HEK293 (cell line): ENCODE results near the gene YWHAG.
A peak's percentile ranks its signal among the peaks of the same experiment; 100 is the strongest.
"Not testable (repeated sequence)": the region's sequence is repeated elsewhere in the genome, so short reads cannot be mapped to it uniquely, and the experiment has no call there.

Experiments used
- CTCF ChIA-PET: fragments of 350-600 bp; formaldehyde crosslinking; extraction: SDS; loops from one replicate; lab custom pipeline; 2021; ENCODE audit warnings: antibody characterized with exemption; lab: Yijun Ruan, JAX
- POLR2A ChIA-PET: fragments of 300-600 bp; formaldehyde crosslinking; extraction: SDS; loops from one replicate; lab custom pipeline; 2020; ENCODE audit warnings: antibody characterized with exemption, inconsistent platforms; lab: Yijun Ruan, JAX
- H3K27ac ChIP-seq: fragments of 200-500 bp; sonication (Bioruptor generic); 2 replicates; pipeline ENCODE4 v1.5.1; 2014; ENCODE audit warnings: low read depth, low read length, control low read depth, inconsistent platforms; ENCODE audit errors: extremely low read depth
- H3K36me3 ChIP-seq, 2 experiments: fragments of 200-500 bp in 1 of 2; sonication (Bioruptor generic) in 1 of 2; 1 replicate in 1 of 2; 2 replicates in 1 of 2; pipeline ENCODE4 v1.5.1; 2014 to 2017; ENCODE audit warnings: inconsistent platforms in 2 of 2, low read length in 2 of 2; ENCODE audit not compliant: control insufficient read depth in 2 of 2, insufficient read depth in 1 of 2
- H3K4me1 ChIP-seq: fragments of 200-500 bp; sonication (Bioruptor generic); 2 replicates; pipeline ENCODE4 v1.5.1; 2014; ENCODE audit warnings: mild to moderate bottlenecking, low read length, inconsistent platforms; ENCODE audit not compliant: control insufficient read depth, insufficient read depth
- H3K4me3 ChIP-seq: 2 replicates; pipeline ENCODE4 v1.5.1; 2011; ENCODE audit warnings: low read depth, mild to moderate bottlenecking, control low read depth, low read length, moderate library complexity
- H3K9me3 ChIP-seq: fragments of 200-500 bp; sonication (Bioruptor generic); 2 replicates; pipeline ENCODE4 v1.5.1; 2014; ENCODE audit warnings: low read depth, low read length, inconsistent platforms; ENCODE audit not compliant: control insufficient read depth, insufficient read depth
- KLF1 ChIP-seq: fragments of 450-650 bp; formaldehyde crosslinking; IDR thresholded peaks from 2 replicates; pipeline ENCODE4 v1.5.1; 2016; ENCODE audit warnings: missing biosample characterization, missing genetic modification characterization
- ZBTB17 ChIP-seq: fragments of 450-650 bp; formaldehyde crosslinking; IDR thresholded peaks from 2 replicates; pipeline ENCODE4 v1.5.1; 2016; ENCODE audit warnings: missing biosample characterization, missing genetic modification characterization
- ZIC2 ChIP-seq: fragments of 450-650 bp; formaldehyde crosslinking; IDR thresholded peaks from 2 replicates; pipeline ENCODE4 v1.5.1; 2016; ENCODE audit warnings: missing biosample characterization, missing genetic modification characterization
- ZNF112 ChIP-seq: fragments of 450-650 bp; formaldehyde crosslinking; IDR thresholded peaks from 2 replicates; pipeline ENCODE4 v1.5.0; 2017; ENCODE audit warnings: missing biosample characterization, missing genetic modification characterization
- TF ChIP-seq, protein P1 (sequence below): fragments of 450-650 bp; formaldehyde crosslinking; IDR thresholded peaks from 2 replicates; pipeline ENCODE4 v1.5.1; 2017; ENCODE audit warnings: missing biosample characterization, mild to moderate bottlenecking, missing genetic modification characterization, moderate library complexity

The YWHAG gene

DNA sequence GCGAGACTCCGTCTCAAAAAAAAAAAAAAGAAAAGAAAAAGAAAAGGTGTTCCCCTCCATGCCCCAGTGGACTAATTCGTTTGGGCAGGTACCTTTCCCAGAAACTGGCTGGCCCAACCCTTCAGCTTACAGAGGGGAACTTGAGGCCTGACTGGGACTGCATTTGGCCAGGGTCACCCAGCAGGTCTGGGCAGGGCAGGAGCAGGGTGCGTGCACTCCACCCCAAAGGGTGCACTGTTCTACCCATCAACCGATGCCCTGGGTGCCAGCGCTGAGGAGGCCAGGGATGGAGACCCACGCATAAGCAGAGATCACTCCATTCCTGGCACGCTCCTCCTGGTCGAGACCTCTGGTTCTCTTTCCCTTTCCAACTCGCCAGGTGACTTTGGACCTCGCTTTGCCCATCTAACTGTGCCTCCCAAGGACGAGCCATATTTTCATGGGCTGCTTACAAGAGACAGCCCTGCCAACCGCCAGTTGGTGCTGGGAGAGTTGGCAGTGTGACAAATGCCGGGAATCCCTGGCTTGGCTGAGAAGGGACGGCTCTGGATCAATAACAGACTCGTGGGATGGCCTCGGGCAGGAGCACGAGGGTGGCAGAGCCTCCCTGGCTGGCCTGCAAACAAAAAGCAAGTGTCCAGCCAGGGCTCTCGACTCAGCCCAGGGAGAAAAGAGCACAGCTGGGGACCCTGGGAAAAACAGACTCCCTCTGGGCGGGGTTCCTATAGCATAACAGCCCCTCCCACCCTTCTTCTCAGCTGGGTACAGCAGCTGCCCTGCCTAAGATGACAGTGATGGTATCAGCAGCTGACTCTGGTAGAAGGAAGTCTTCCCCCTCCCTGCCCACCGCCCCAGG is 48.5 kb downstream of the YWHAG start:
- no peak overlapping the region for H3K27ac ChIP-seq
- H3K9me3 ChIP-seq = no peaks in the 10 kb centered on the region
- POLR2A ChIA-PET = interaction anchor here (2.1 kb wide), 1 partner anchor 8 kb away, joined by 7 read pairs; no protein-coding TSS in a partner anchor
- TF ChIP-seq KLF1 (tag by site-specific recombination) (peak; percentile 45; the same call in 1 of the 2 replicates), ZIC2 (tag by site-specific recombination) (peak; percentile 42; the same call in 1 of the 2 replicates), ZNF112 (tag by site-specific recombination) (no peak)
- TF ChIP-seq, all 188 proteins: peak for 2
- CTCF ChIA-PET = interaction anchor here (1.8 to 7.2 kb wide), 2 partner anchors 17 to 132 kb away, joined by 9 to 133 read pairs; no protein-coding TSS in a partner anchor
- Histone ChIP-seq H3K36me3 (no peaks in the 10 kb centered on the region), H3K4me3 (no peak overlapping the region), H3K4me1 (peaks cover 2% of the 10 kb centered on the region; the same call in 1 of the 2 replicates)

DNA sequence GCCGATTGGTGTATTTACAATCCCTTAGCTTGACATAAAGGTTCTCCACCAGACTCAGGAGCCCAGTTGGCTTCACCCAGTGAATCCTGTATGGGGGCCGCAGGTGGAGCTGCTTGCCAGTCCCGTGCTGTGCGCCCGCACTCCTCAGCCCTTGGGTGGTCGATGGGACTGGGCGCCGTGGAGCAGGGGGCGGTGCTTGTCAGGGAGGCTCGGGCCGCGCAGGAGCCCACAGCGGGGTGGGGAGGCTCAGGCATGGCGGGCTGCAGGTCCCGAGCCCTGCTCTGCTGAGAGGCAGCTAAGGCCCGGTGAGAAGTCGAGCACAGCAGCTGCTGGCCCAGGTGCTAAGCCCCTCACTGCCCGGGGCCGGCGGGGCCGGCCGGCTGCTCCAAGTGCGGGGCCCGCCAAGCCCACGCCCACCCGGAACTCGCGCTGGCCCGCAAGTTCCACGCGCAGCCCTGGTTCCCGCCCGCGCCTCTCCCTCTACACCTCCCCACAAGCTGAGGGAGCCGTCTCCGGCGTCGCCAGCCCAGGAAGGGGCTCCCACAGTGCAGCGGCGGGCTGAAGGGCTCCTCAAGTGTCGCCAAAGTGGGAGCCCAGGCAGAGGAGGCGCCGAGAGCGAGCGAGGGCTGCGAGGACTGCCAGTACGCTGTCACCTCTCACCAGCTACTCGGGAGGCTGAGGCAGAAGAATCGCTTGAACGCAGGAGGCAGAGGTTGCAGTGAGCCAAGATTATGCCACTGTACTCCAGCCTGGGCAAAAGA is 49.3 kb downstream of the YWHAG start:
- CTCF ChIA-PET = interaction anchor here (1.2 to 7.2 kb wide), 3 partner anchors 17 to 143 kb away, joined by 3 to 48 read pairs (median 24); no protein-coding TSS in a partner anchor
- not testable (repeated sequence) for H3K4me1 ChIP-seq, H3K36me3 ChIP-seq, H3K4me3 ChIP-seq, H3K9me3 ChIP-seq, H3K27ac ChIP-seq
- POLR2A ChIA-PET = interaction anchor here (0.6 to 2.1 kb wide), 3 partner anchors 9 to 46 kb away, joined by 3 to 7 read pairs (median 7); no protein-coding TSS in a partner anchor

DNA sequence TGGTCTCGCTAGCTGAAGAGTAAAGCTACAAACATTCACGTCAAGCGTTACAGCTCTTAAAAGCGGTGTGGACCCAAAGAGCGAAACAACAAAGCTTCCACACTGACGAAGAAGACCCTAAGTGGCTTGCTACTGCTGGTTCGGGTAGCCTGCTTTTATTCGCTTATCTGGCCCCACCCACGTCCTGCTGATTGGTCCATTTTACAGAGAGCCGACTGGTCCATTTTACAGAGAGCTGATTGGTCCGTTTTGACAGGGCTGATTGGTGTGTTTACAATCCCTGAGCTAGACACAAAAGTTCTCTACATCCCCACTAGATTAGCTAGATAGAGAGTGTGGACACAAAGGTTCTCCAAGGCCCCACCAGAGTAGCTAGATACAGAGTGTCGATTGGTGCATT is 49.9 kb downstream of the YWHAG start:
- H3K9me3 ChIP-seq, H3K36me3 ChIP-seq, H3K27ac ChIP-seq, H3K4me3 ChIP-seq, H3K4me1 ChIP-seq: not testable (repeated sequence)
- CTCF ChIA-PET = interaction anchor here (0.5 to 7.2 kb wide), 4 partner anchors 17 to 142 kb away, joined by 3 to 48 read pairs (median 14); no protein-coding TSS in a partner anchor
- POLR2A ChIA-PET = interaction anchor here (0.6 to 2.1 kb wide), 3 partner anchors 9 to 392 kb away, joined by 3 to 7 read pairs (median 3); no protein-coding TSS in a partner anchor

DNA sequence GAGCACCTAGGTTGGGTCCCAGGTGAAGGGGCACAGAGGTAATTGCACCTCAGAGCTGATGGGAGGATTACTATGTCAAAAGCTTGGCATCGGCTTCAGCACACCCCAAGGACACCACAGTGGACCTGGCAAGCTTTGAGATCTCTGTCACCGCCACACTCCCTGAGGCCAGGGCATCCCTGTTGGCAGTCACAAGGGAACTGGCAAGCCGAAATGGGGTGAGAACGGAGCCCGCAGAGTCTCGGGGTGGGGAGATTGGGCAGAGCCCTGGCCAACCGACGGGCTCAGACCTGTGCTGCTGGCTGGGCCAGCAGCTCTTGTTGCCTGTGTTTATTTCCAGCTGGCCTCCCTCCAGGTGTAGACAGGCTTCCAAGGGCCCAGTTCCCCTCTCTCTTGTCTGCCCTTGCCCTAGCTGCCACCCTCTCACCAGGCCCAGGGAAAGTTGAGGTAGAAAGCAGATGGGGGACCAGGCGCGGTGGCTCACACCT is 53.9 kb downstream of the YWHAG start:
- H3K27ac ChIP-seq = no peak overlapping the region
- TF ChIP-seq, protein P1, sequence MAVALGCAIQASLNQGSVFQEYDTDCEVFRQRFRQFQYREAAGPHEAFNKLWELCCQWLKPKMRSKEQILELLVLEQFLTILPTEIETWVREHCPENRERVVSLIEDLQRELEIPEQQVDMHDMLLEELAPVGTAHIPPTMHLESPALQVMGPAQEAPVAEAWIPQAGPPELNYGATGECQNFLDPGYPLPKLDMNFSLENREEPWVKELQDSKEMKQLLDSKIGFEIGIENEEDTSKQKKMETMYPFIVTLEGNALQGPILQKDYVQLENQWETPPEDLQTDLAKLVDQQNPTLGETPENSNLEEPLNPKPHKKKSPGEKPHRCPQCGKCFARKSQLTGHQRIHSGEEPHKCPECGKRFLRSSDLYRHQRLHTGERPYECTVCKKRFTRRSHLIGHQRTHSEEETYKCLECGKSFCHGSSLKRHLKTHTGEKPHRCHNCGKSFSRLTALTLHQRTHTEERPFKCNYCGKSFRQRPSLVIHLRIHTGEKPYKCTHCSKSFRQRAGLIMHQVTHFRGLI (tag by site-specific recombination) = peak; percentile 49; the same call in 1 of the 2 replicates
- no peak for TF ChIP-seq ZBTB17 (tag by site-specific recombination)
- peaks cover 2% of the 10 kb centered on the region; the same call in 1 of the 2 replicates for H3K4me1 ChIP-seq
- H3K4me3 ChIP-seq = no peak overlapping the region
- CTCF ChIA-PET = interaction anchor here (0.7 to 7.2 kb wide), 3 partner anchors 9 to 60 kb away, joined by 3 to 48 read pairs (median 6); no protein-coding TSS in a partner anchor
- no peaks in the 10 kb centered on the region for H3K9me3 ChIP-seq
- POLR2A ChIA-PET = interaction anchor here (0.5 kb wide), 1 partner anchor 45 kb away, joined by 4 read pairs; no protein-coding TSS in a partner anchor
- H3K36me3 ChIP-seq = no peaks in the 10 kb centered on the region
